Vagina (tissue), 2 donors: ENCODE data around the gene GPRASP3. TPM values are rescaled to one million over a fixed set of nuclear protein-coding genes. Genes with fewer than 3 reads are reported as not detected.
"Not testable (repeated sequence)": the region's sequence is repeated elsewhere in the genome, so short reads cannot be mapped to it uniquely, and the experiment has no call there.

Experiments used
- DNase-seq, 2 donors: peaks; one replicate each; pipeline ENCODE4 v3.0.0-alpha.2; 2017; ENCODE audit errors: extremely low spot score in 2 of 2
- H3K27ac ChIP-seq: fragments of 200-600 bp; sonication (generic); one replicate; pipeline ENCODE4 v1.5.1; 2019
- H3K27me3 ChIP-seq: fragments of 200-600 bp; sonication (generic); one replicate; pipeline ENCODE4 v1.5.1; 2019
- H3K36me3 ChIP-seq, 2 donors: fragments of 200-600 bp; sonication (generic); one replicate each; pipeline ENCODE4 v1.5.1; 2017 to 2019
- H3K4me1 ChIP-seq: fragments of 200-600 bp; sonication (generic); one replicate; pipeline ENCODE4 v1.5.1; 2019
- H3K4me3 ChIP-seq, 2 donors: fragments of 200-600 bp; sonication (generic); 1 replicate in 1 of 2; 2 replicates in 1 of 2; pipeline ENCODE4 v1.5.1; 2016 to 2019
- H3K9me3 ChIP-seq: fragments of 200-600 bp; sonication (generic); one replicate; pipeline ENCODE4 v1.5.1; 2019
- POLR2A ChIP-seq, 2 donors: fragments of 450-650 bp; IDR thresholded peaks; one replicate each; pipeline ENCODE4 v1.6.1; 2017; ENCODE audit warnings: antibody characterized with exemption in 2 of 2, mild to moderate bottlenecking in 2 of 2, moderate library complexity in 2 of 2
- POLR2AphosphoS5 ChIP-seq, 2 donors: sonication (generic); formaldehyde crosslinking; IDR thresholded peaks; one replicate each; pipeline ENCODE4 v1.9.0; 2017; ENCODE audit warnings: antibody characterized with exemption in 2 of 2, mild to moderate bottlenecking in 2 of 2, low read depth in 1 of 2; ENCODE audit not compliant: insufficient read depth in 1 of 2
- intact Hi-C: fragments of 100-400 bp; cut with DNase I; formaldehyde crosslinking; loops from one replicate; pipeline ENCODE4 v1.15.1; 2023
- total RNA-seq: library from RNA; depleted of rRNA; stranded (reverse); fragments of >200 nt; gene quantifications from one replicate; pipeline ENCODE4 v1.2.3, GENCODE V29; 2016
- TF ChIP-seq, protein P1 (sequence below), 3 experiments: fragments of 450-650 bp in 2 of 3; fragments of 200-600 bp in 1 of 3; sonication (generic) in 1 of 3; IDR thresholded peaks; one replicate each; pipeline ENCODE4 v1.5.1; 2017 to 2019; ENCODE audit warnings: antibody characterized with exemption in 3 of 3, mild to moderate bottlenecking in 2 of 3, moderate library complexity in 2 of 3

Gene GPRASP3
- total RNA-seq, 1 donor from 2014 or later = 3.2 TPM

- Histone ChIP-seq H3K27ac (no peak overlapping the region), H3K9me3 (no peaks in the 10 kb centered on the region), H3K36me3 (no peaks in the 10 kb centered on the region), H3K27me3 (no peaks in the 10 kb centered on the region), H3K4me1 (no peaks in the 10 kb centered on the region), H3K4me3 (no peak overlapping the region)
- DNase-seq = no peak
- no peak for TF ChIP-seq POLR2A (IDR thresholded peaks at IDR 0.05)
- TF ChIP-seq, protein P1, sequence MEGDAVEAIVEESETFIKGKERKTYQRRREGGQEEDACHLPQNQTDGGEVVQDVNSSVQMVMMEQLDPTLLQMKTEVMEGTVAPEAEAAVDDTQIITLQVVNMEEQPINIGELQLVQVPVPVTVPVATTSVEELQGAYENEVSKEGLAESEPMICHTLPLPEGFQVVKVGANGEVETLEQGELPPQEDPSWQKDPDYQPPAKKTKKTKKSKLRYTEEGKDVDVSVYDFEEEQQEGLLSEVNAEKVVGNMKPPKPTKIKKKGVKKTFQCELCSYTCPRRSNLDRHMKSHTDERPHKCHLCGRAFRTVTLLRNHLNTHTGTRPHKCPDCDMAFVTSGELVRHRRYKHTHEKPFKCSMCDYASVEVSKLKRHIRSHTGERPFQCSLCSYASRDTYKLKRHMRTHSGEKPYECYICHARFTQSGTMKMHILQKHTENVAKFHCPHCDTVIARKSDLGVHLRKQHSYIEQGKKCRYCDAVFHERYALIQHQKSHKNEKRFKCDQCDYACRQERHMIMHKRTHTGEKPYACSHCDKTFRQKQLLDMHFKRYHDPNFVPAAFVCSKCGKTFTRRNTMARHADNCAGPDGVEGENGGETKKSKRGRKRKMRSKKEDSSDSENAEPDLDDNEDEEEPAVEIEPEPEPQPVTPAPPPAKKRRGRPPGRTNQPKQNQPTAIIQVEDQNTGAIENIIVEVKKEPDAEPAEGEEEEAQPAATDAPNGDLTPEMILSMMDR (IDR thresholded peaks at IDR 0.05) = no peak
- no peak for TF ChIP-seq POLR2AphosphoS5 (IDR thresholded peaks at IDR 0.05; ENCODE audit: insufficient read depth in 1 of 2, low read depth in 1 of 2)
- intact Hi-C loops = no loop called here
These were observed 5.5 kb upstream of the GPRASP3 start for GRCh38 chrX:102714994-102715393.

DNA sequence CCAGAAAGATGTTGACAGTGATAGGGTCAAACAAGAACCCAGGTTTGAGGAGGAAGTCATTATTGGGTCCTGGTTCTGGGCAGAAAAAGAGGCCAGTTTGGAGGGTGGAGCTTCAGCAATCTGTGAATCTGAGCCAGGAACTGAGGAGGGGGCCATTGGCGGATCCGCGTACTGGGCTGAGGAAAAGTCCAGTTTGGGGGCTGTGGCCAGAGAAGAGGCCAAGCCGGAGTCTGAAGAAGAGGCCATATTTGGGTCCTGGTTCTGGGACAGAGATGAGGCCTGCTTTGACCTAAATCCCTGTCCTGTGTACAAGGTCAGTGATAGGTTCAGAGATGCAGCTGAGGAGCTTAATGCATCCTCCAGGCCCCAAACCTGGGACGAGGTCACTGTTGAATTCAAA, 4.6 kb upstream of the GPRASP3 start:
- intact Hi-C loops = no loop called here
- Histone ChIP-seq H3K27ac (no peak overlapping the region), H3K4me1 (no peaks in the 10 kb centered on the region), H3K27me3 (no peaks in the 10 kb centered on the region), H3K9me3 (no peaks in the 10 kb centered on the region), H3K36me3 (no peaks in the 10 kb centered on the region), H3K4me3 (no peak overlapping the region)
- no peak for TF ChIP-seq POLR2AphosphoS5 (IDR thresholded peaks at IDR 0.05; ENCODE audit: insufficient read depth in 1 of 2, low read depth in 1 of 2)
- DNase-seq = no peak

- H3K27me3 ChIP-seq, H3K27ac ChIP-seq, H3K4me1 ChIP-seq, DNase-seq, H3K36me3 ChIP-seq, intact Hi-C loops, H3K9me3 ChIP-seq: not testable (repeated sequence)
- H3K4me3 ChIP-seq = peak overlapping the region; percentile 41 to 47
These were observed 595 bp downstream of the GPRASP3 start for GRCh38 chrX:102721169-102721506.

DNA sequence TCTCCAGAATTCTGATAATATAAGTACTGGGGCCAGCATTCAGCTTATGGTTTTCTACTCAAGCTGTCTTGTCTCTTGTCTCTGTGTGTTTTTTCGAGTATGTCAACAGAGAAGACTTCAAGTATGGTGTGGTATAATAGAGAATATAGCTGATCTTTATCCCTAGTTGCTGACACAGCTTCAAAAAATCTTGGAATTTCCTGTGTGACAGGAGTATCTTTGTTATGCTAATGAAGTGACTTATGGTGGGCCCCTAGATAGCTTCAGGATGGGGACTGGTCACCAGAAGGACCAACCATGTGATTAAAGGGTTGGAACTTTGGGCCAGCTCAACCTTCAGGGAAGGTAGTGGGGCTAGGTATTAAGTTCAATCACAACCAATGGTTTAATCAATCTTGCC, 2.9 kb downstream of the GPRASP3 start:
- no peaks in the 10 kb centered on the region for H3K36me3 ChIP-seq
- no peaks in the 10 kb centered on the region for H3K27me3 ChIP-seq
- intact Hi-C loops = no loop called here
- no peak for DNase-seq
- no peaks in the 10 kb centered on the region for H3K4me1 ChIP-seq
- H3K27ac ChIP-seq = no peak overlapping the region
- no peak overlapping the region for H3K4me3 ChIP-seq
- H3K9me3 ChIP-seq = no peaks in the 10 kb centered on the region
- no peak for TF ChIP-seq POLR2AphosphoS5 (IDR thresholded peaks at IDR 0.05; ENCODE audit: insufficient read depth in 1 of 2, low read depth in 1 of 2)

DNA sequence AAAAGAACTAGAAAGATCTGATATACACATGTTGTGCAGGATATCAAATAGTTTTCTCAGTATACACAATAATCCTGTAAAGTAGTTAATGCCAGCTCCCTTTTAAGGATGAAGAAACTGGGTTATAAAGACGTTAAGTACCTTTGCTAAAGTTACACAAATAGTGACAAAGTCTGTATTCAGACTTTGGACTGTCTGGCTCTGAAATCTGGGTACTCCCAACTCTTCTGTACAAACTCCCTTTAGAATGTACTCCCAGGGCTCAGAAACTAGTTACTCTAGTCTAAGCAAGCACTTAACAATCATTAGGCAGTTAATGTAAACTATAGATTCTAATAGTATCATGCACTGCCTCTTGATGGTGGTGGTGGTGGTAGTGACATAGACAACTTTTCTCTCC, 7.2 kb downstream of the GPRASP3 start:
- intact Hi-C loops = no loop called here
- TF ChIP-seq POLR2A (IDR thresholded peaks at IDR 0.05) = no peak
- TF ChIP-seq, protein P1 (IDR thresholded peaks at IDR 0.05) = no peak
- no peak for TF ChIP-seq POLR2AphosphoS5 (IDR thresholded peaks at IDR 0.05; ENCODE audit: insufficient read depth in 1 of 2, low read depth in 1 of 2)

GRCh38 chrX:102728646-102729045, 8.1 kb downstream of the GPRASP3 start:
- Histone ChIP-seq H3K4me3 (no peak overlapping the region), H3K9me3 (no peaks in the 10 kb centered on the region), H3K4me1 (no peaks in the 10 kb centered on the region), H3K27ac (no peak overlapping the region), H3K27me3 (no peaks in the 10 kb centered on the region), H3K36me3 (no peaks in the 10 kb centered on the region)
- intact Hi-C loops = no loop called here
- TF ChIP-seq, protein P1 (IDR thresholded peaks at IDR 0.05) = no peak
- TF ChIP-seq POLR2AphosphoS5 (IDR thresholded peaks at IDR 0.05; ENCODE audit: insufficient read depth in 1 of 2, low read depth in 1 of 2) (no peak), POLR2A (IDR thresholded peaks at IDR 0.05) (no peak)
- DNase-seq = no peak

More for the DNA sequence above, 7.2 kb downstream of the GPRASP3 start:
- no peak for DNase-seq
- Histone ChIP-seq H3K27ac (no peak overlapping the region), H3K4me1 (no peaks in the 10 kb centered on the region), H3K4me3 (no peak overlapping the region), H3K36me3 (no peaks in the 10 kb centered on the region), H3K27me3 (no peaks in the 10 kb centered on the region), H3K9me3 (no peaks in the 10 kb centered on the region)

DNA sequence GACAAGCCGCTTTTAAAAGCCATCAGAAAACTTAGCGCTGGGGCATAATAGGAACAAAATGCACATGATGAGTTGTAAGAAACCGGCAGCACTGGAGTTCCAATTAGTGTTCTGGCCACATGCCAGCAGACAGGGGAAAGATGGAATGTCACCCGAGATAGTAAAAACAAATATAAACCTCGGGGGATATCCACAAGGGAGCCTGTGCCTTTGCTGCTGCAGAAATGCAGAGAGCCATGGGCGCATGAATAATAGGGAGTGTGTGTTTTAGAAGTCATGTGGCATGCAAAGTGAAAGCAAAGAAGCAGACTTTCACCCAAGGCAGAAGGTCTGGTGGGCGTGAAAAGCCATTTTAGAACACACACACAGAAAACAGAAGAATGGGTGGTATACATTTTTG, 19.1 kb downstream of the GPRASP3 start:
- TF ChIP-seq, protein P1 (IDR thresholded peaks at IDR 0.05) = no peak
- TF ChIP-seq POLR2AphosphoS5 (IDR thresholded peaks at IDR 0.05; ENCODE audit: insufficient read depth in 1 of 2, low read depth in 1 of 2) = no peak
- TF ChIP-seq POLR2A (IDR thresholded peaks at IDR 0.05) = no peak
- H3K27ac ChIP-seq = no peak overlapping the region
- no peaks in the 10 kb centered on the region for H3K9me3 ChIP-seq
- intact Hi-C loops = no loop called here
- H3K27me3 ChIP-seq = no peaks in the 10 kb centered on the region
- H3K4me1 ChIP-seq = no peaks in the 10 kb centered on the region
- H3K36me3 ChIP-seq = no peaks in the 10 kb centered on the region
- DNase-seq = no peak
- H3K4me3 ChIP-seq = no peak overlapping the region
